Nephron (organoid): Measurements from ENCODE around the gene ARHGAP33.
A peak's percentile ranks its signal among the peaks of the same experiment; 100 is the strongest.

ENCODE experiments used
- H3K27ac Mint-ChIP-seq, 3 experiments: 2 replicates each; pipeline ENCODE4 v1.8.0; 2020; ENCODE audit warnings: mixed read lengths in 3 of 3, mild to moderate bottlenecking in 2 of 3, moderate library complexity in 1 of 3
- H3K27me3 Mint-ChIP-seq: 2 replicates; pipeline ENCODE4 v1.8.0; 2021; ENCODE audit warnings: low read depth, mild to moderate bottlenecking, moderate library complexity, mixed read lengths
- H3K36me3 Mint-ChIP-seq: 2 replicates; pipeline ENCODE4 v1.8.0; 2020; ENCODE audit warnings: low read depth, mixed read lengths
- H3K4me1 Mint-ChIP-seq: 2 replicates; pipeline ENCODE4 v1.8.0; 2020; ENCODE audit warnings: mixed read lengths
- H3K4me3 Mint-ChIP-seq, 3 experiments: 2 replicates each; pipeline ENCODE4 v1.8.0; 2020; ENCODE audit warnings: mild to moderate bottlenecking in 3 of 3, mixed read lengths in 3 of 3, moderate library complexity in 2 of 3
- H3K9me3 Mint-ChIP-seq: 2 replicates; pipeline ENCODE4 v1.8.0; 2020; ENCODE audit warnings: mixed read lengths
- CTCF ChIP-seq, 3 experiments: fragments of 200-600 bp; sonication (generic); IDR thresholded peaks; one replicate each; pipeline ENCODE4 v1.5.0; 2021; ENCODE audit warnings: antibody characterized with exemption in 3 of 3; ENCODE audit not compliant: unreplicated experiment in 3 of 3

Gene ARHGAP33

GRCh38 chr19:35746531-35746930 lies 28.8 kb upstream of the ARHGAP33 start:
- Mint-ChIP-seq H3K27ac (peak overlapping the region; percentile 98 to 99 (median 99)), H3K36me3 (peaks cover 3% of the 10 kb centered on the region), H3K4me1 (peaks cover 33% of the 10 kb centered on the region), H3K9me3 (no peaks in the 10 kb centered on the region), H3K4me3 (peak overlapping the region; percentile 92 to 96 (median 95)), H3K27me3 (no peaks in the 10 kb centered on the region)
- TF ChIP-seq CTCF (IDR thresholded peaks at IDR 0.05; ENCODE audit: unreplicated experiment in 3 of 3): no peak

GRCh38 chr19:35748106-35749020 lies 27.0 kb upstream of the ARHGAP33 start, which contains the start of gene LIN37:
Gene LIN37, plus strand, starts transcription at chr19:35748576. Its CDS starts 149 bp downstream, at chr19:35748725.
- H3K27me3 Mint-ChIP-seq: no peaks in the 10 kb centered on the region
- no peaks in the 10 kb centered on the region for H3K9me3 Mint-ChIP-seq
- peaks cover 28% of the 10 kb centered on the region for H3K4me1 Mint-ChIP-seq
- TF ChIP-seq CTCF (IDR thresholded peaks at IDR 0.05; ENCODE audit: unreplicated experiment in 3 of 3): no peak
- H3K27ac Mint-ChIP-seq: peak within 1 kb of the TSS; percentile 60 to 92 (median 73)
- H3K36me3 Mint-ChIP-seq: peaks cover 3% of the 10 kb centered on the region
- H3K4me3 Mint-ChIP-seq: peak within 1 kb of the TSS; percentile 92 to 96 (median 95)

- TF ChIP-seq CTCF (IDR thresholded peaks at IDR 0.05; ENCODE audit: unreplicated experiment in 3 of 3): no peak
- Mint-ChIP-seq H3K9me3 (no peaks in the 10 kb centered on the region), H3K36me3 (peaks cover 13% of the 10 kb centered on the region), H3K27ac (no peak overlapping the region), H3K4me3 (peak overlapping the region; percentile 71 to 79 (median 72)), H3K4me1 (peaks cover 28% of the 10 kb centered on the region), H3K27me3 (peaks cover 6% of the 10 kb centered on the region)
These were observed 25.2 kb upstream of the ARHGAP33 start for GRCh38 chr19:35750167-35750566.

GRCh38 chr19:35751839-35752745 lies 23.3 kb upstream of the ARHGAP33 start:
- Mint-ChIP-seq H3K27ac (no peak overlapping the region), H3K36me3 (peaks cover 15% of the 10 kb centered on the region), H3K27me3 (peaks cover 11% of the 10 kb centered on the region), H3K4me1 (peaks cover 26% of the 10 kb centered on the region), H3K4me3 (peak overlapping the region in 1 of 3 experiments; percentile 34), H3K9me3 (no peaks in the 10 kb centered on the region)
- TF ChIP-seq CTCF (IDR thresholded peaks at IDR 0.05; ENCODE audit: unreplicated experiment in 3 of 3): no peak

- no peaks in the 10 kb centered on the region for H3K9me3 Mint-ChIP-seq
- H3K36me3 Mint-ChIP-seq: peaks cover 16% of the 10 kb centered on the region
- TF ChIP-seq CTCF (IDR thresholded peaks at IDR 0.05; ENCODE audit: unreplicated experiment in 3 of 3): no peak
- peak overlapping the region in 1 of 3 experiments; percentile 55 for H3K27ac Mint-ChIP-seq
- peaks cover 30% of the 10 kb centered on the region for H3K4me1 Mint-ChIP-seq
- no peak overlapping the region for H3K4me3 Mint-ChIP-seq
- H3K27me3 Mint-ChIP-seq: peaks cover 11% of the 10 kb centered on the region
These were observed 22.5 kb upstream of the ARHGAP33 start for GRCh38 chr19:35752746-35753350.
